ENCODE measurements around the gene KCNQ1OT1.

Gene KCNQ1OT1

DNA sequence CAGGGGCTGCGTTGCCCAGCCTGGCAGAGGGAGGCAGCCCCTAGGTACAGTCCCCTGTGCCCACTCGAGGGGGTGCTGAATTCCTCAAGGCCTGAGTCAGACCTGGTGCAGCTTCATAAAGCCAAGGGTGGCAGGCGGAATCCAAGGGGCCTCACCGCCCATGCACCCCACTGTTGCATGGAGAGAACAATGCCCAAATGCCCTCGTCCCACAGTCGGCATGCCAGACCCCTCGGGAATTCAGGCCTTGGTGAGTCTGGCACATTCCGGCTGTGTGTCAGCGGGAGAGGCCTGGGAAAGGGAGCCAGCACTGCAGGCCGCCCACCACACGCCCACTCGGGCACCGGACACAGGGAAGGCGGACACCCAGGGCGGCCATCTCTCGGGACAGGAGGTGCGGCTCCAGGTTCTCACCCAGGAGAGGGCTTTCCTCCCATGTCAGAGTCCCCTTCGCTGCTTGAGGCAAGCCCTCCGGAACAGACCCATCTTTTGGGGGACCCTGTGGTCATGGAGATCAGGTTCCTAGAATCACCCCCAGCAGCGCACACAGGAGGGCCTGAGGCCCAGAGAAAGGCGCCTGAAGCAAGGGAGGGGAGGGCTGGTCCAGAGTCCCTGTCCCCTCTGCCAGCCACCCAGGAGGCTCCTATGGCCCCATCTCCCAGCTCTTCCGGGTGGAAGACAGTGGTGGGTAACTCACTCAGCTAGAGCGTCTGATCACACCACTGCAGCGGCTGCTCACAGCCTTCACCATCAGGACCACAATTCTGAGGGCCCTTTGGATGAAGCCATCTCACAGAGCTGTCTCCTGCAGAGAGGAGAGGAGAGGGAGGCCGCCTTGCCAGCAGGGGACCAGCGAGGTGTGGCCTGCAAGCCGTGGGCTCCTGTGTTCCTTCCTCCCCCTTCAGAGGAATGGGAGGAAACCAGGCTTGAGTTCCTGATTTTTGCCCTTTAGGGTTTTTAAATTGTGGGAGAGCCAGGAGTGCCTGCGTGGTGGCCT is 31.6 kb upstream of the KCNQ1OT1 start:
- Histone ChIP-seq H3K9me3 (ENCODE audit: control insufficient read depth, insufficient read depth, low read length) (peaks cover 4% of the 10 kb centered on the region; the same call in 1 of the 2 replicates), H3K9ac (ENCODE audit: low read depth, low read length) (no peak overlapping the region), H3K4me1 (ENCODE audit: insufficient read depth, low read length) (no peaks in the 10 kb centered on the region), H3K36me3 (ENCODE audit: insufficient read depth, low read length) (no peaks in the 10 kb centered on the region)

DNA sequence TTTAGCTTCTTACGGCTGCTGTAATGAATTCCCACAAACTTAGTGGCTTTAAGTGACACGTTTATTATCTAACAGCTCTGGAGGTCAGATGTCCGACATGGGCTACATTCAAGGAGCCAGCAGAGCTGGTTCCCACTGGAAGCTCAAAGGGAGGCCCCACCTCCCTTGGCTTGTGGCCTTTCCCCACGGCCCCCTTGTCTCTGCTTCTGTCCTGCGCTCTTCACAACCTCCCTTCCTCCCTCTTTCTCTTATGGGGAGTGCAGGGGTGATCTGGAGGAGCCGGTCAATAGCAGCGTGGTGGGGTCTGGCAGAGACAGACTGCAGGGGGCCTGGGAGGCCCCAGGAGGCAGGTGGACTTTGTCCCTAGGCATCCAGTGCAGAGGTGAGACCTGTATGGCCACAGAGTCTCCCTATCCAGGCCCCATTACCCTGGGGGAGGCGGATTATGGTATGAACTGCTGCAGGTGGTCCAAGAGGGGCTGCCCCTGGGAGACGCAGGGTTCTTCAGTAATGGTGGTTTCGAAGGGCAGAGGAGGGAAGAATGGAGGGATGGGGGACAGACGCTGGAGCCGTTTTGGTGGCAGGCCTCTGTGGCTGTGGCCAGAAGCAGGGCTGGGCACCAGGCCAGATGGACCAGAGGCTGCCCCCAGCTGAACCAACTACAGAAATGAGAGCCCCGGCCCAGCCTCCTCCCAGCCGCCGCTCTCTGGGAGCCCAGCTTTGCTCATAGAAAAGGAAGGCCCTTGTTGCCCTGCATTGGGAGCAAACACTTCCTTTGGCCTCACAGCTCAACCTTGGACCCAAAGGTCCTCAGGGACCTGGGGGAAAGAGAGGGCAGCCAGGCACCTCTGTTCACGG is 30.7 kb upstream of the KCNQ1OT1 start:
- H3K4me1 ChIP-seq (ENCODE audit: insufficient read depth, low read length) = no peaks in the 10 kb centered on the region

GRCh38 chr11:2729841-2730240 is 30.0 kb upstream of the KCNQ1OT1 start:
- Histone ChIP-seq H3K4me1 (ENCODE audit: insufficient read depth, low read length) (no peaks in the 10 kb centered on the region), H3K36me3 (ENCODE audit: insufficient read depth, low read length) (no peaks in the 10 kb centered on the region), H3K9me3 (ENCODE audit: control insufficient read depth, insufficient read depth, low read length) (peaks cover 4% of the 10 kb centered on the region; the same call in 1 of the 2 replicates), H3K9ac (ENCODE audit: low read depth, low read length) (no peak overlapping the region)

More for the DNA sequence above, 30.7 kb upstream of the KCNQ1OT1 start:
- H3K9me3 ChIP-seq (ENCODE audit: control insufficient read depth, insufficient read depth, low read length) = peaks cover 4% of the 10 kb centered on the region; the same call in 1 of the 2 replicates
- H3K36me3 ChIP-seq (ENCODE audit: insufficient read depth, low read length) = no peaks in the 10 kb centered on the region
- no peak overlapping the region for H3K9ac ChIP-seq (ENCODE audit: low read depth, low read length)

DNA sequence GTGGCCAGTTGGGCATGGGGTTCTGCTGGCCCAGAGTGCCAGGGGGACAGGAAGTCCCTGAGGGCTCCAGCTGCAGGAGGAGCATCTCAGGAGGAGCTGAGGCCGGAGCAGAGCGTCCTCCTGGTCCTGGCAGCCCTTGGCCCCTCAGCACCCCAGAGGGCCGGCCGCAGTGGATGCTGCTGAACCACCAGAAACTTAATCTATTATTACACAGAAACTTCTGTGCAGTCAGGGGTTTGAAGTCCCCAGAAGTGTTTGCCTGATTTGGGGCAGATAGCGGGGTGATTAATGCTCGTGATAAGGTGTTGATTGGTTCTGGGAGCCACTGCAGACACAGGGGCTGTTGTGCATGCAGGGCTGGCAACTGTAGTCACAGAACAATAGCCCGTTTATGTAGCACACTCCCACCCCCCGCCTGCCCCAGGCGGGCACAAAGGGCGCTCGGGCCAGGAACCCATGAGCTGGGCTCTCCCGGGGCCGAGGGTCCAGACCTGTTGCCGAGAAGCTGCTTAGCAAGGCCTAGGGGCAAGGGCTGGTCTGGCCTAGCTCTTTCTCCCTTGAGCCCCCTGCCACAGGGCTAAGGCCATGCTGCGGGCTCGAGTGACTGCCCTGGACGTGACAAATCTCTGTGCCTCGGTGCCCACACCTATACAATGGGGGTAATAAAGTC is 29.0 kb upstream of the KCNQ1OT1 start:
- no peaks in the 10 kb centered on the region for H3K36me3 ChIP-seq (ENCODE audit: insufficient read depth, low read length)
- no peaks in the 10 kb centered on the region for H3K4me1 ChIP-seq (ENCODE audit: insufficient read depth, low read length)
- H3K9ac ChIP-seq (ENCODE audit: low read depth, low read length) = no peak overlapping the region
- H3K9me3 ChIP-seq (ENCODE audit: control insufficient read depth, insufficient read depth, low read length) = peaks cover 4% of the 10 kb centered on the region; the same call in 1 of the 2 replicates

- Histone ChIP-seq H3K9ac (ENCODE audit: low read depth, low read length) (no peak overlapping the region), H3K4me1 (ENCODE audit: insufficient read depth, low read length) (no peaks in the 10 kb centered on the region), H3K9me3 (ENCODE audit: control insufficient read depth, insufficient read depth, low read length) (peaks cover 4% of the 10 kb centered on the region; the same call in 1 of the 2 replicates), H3K36me3 (ENCODE audit: insufficient read depth, low read length) (no peaks in the 10 kb centered on the region)
Measured at GRCh38 chr11:2728128-2728662, 28.4 kb upstream of the KCNQ1OT1 start.

GRCh38 chr11:2726964-2727363 is 27.2 kb upstream of the KCNQ1OT1 start:
- no peak overlapping the region for H3K9ac ChIP-seq (ENCODE audit: low read depth, low read length)
- no peaks in the 10 kb centered on the region for H3K4me1 ChIP-seq (ENCODE audit: insufficient read depth, low read length)
- peaks cover 4% of the 10 kb centered on the region; the same call in 1 of the 2 replicates for H3K9me3 ChIP-seq (ENCODE audit: control insufficient read depth, insufficient read depth, low read length)
- H3K36me3 ChIP-seq (ENCODE audit: insufficient read depth, low read length) = no peaks in the 10 kb centered on the region

- H3K9ac ChIP-seq (ENCODE audit: low read depth, low read length) = no peak overlapping the region
- peaks cover 10% of the 10 kb centered on the region; the same call in 1 of the 2 replicates for H3K4me1 ChIP-seq (ENCODE audit: insufficient read depth, low read length)
- H3K9me3 ChIP-seq (ENCODE audit: control insufficient read depth, insufficient read depth, low read length) = peaks cover 4% of the 10 kb centered on the region; the same call in 1 of the 2 replicates
- no peaks in the 10 kb centered on the region for H3K36me3 ChIP-seq (ENCODE audit: insufficient read depth, low read length)
Measured at GRCh38 chr11:2725368-2726300, 25.8 kb upstream of the KCNQ1OT1 start.

GRCh38 chr11:2724653-2725367 is 25.0 kb upstream of the KCNQ1OT1 start:
- no peak overlapping the region for H3K9ac ChIP-seq (ENCODE audit: low read depth, low read length)
- H3K4me1 ChIP-seq (ENCODE audit: insufficient read depth, low read length) = peaks cover 12% of the 10 kb centered on the region; the same call in 1 of the 2 replicates
- H3K9me3 ChIP-seq (ENCODE audit: control insufficient read depth, insufficient read depth, low read length) = peaks cover 4% of the 10 kb centered on the region; the same call in 1 of the 2 replicates
- no peaks in the 10 kb centered on the region for H3K36me3 ChIP-seq (ENCODE audit: insufficient read depth, low read length)

DNA sequence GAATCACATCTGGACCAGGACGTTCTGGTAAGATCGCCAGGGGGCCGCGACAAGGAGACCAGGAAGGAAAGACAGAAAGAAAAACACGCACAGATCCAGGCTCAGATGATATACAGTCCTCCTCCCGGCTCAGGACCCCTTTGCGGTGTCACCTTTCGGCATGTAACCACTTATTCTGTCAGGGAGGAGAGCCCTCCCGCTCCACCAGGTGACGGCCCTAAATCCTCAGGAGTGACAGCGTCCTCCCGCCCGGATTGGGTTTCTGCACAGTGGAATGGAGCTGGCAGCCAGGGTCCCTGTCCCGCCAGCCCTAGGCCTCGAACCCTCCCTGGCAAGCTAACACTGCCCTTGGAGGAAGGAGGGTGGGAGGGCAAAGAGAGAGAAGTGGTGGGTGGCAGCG is 24.3 kb upstream of the KCNQ1OT1 start:
- H3K9ac ChIP-seq (ENCODE audit: low read depth, low read length) = no peak overlapping the region
- peaks cover 12% of the 10 kb centered on the region; the same call in 1 of the 2 replicates for H3K4me1 ChIP-seq (ENCODE audit: insufficient read depth, low read length)
- no peaks in the 10 kb centered on the region for H3K36me3 ChIP-seq (ENCODE audit: insufficient read depth, low read length)
- H3K9me3 ChIP-seq (ENCODE audit: control insufficient read depth, insufficient read depth, low read length) = peaks cover 4% of the 10 kb centered on the region; the same call in 1 of the 2 replicates

DNA sequence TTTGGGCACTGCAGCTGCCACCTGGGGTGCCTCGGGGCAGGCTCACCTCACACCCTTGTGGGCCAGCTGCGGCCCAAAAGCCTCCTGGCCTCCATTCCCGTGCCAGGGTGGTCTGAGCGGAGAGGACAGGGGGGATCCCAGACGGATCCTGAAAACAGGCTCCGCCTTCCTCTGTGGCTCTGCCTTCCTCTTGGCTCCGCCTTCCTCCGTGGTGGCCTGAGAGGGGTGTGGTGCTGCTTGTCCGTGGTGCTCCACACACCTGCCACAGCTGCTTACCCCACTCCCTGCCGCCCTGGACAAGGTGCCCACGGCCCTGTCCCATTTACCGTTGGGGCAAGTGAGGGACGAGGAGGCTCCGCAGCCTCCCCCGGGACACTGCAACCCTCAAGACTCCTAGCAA is 23.2 kb upstream of the KCNQ1OT1 start:
- H3K36me3 ChIP-seq (ENCODE audit: insufficient read depth, low read length) = no peaks in the 10 kb centered on the region
- H3K9ac ChIP-seq (ENCODE audit: low read depth, low read length) = no peak overlapping the region
- H3K9me3 ChIP-seq (ENCODE audit: control insufficient read depth, insufficient read depth, low read length) = peaks cover 2% of the 10 kb centered on the region; the same call in 1 of the 2 replicates
- peaks cover 19% of the 10 kb centered on the region for H3K4me1 ChIP-seq (ENCODE audit: insufficient read depth, low read length)

DNA sequence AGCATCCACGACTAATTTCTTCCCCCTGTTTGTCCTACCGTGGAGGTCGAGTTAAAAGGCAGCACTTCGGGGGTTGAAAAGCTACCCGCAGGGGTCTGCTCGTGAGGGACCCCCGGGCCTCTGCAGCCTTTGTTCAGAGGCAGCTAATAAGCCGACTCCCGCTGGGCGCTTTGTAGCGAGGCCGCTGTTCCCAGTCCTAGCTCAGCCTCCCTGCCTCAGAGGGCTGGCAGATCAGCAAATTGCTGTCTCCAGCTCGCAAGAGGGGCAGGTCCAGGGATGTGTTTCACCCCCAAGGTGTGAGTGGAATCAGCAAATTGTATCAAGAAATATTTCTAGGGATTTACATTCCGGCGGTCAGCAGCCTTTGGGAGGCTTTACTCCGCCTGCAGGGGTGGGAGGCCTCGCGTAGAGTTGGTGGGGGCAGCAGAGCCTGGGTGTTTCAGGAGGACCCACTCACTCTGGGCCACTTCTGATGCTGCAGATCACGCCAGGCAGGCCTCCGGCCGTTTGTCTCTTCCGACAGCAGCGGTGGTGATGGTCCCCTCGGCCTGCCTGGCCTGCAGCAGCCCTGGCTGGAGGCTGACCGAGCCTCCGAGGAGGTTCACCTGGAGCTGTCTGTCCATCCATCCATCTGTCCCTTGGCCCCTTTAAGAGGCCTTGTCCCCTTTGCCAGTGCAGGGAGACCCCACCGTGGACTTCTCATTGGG is 21.6 kb upstream of the KCNQ1OT1 start:
- Histone ChIP-seq H3K9me3 (ENCODE audit: control insufficient read depth, insufficient read depth, low read length) (no peaks in the 10 kb centered on the region), H3K36me3 (ENCODE audit: insufficient read depth, low read length) (no peaks in the 10 kb centered on the region), H3K4me1 (ENCODE audit: insufficient read depth, low read length) (peaks cover 19% of the 10 kb centered on the region), H3K9ac (ENCODE audit: low read depth, low read length) (no peak overlapping the region)

All from ES-I3 (cell line).